ENCODE data around the gene SSC4D. TPM values are rescaled to one million over a fixed set of nuclear protein-coding genes. Genes with fewer than 3 reads are reported as not detected.

SSC4D gene
- total RNA-seq, 4 donors from 2014 or later: 0.39 to 0.66 (median 0.46) TPM; not detected in 1

Other genes with a start within 250 kb of the SSC4D start
- 1 to 10 TPM; 2.1 to 4.9 (median 2.7) TPM for gene SRRM3, start 207.8 kb downstream of the SSC4D start, total RNA-seq
- 1,000 to 10,000 TPM in 3 of 4 donors, 100 to 1,000 TPM in 1; 927 to 2,513 (median 1,694) TPM for gene HSPB1, start 107.0 kb downstream of the SSC4D start, total RNA-seq
- gene YWHAG, start 50.7 kb downstream of the SSC4D start, total RNA-seq: 10 to 100 TPM; 55.7 to 91.6 (median 73.7) TPM
- 1 to 10 TPM in 1 of 4 donors, under 1 TPM in 1, not detected in 2; 0.46 to 1.0 TPM for gene ZP3, start 15.3 kb upstream of the SSC4D start, total RNA-seq
- 10 to 100 TPM; 18.1 to 35.2 (median 25.3) TPM for gene DTX2, start 52.0 kb upstream of the SSC4D start, total RNA-seq
- under 1 TPM in 2 of 4 donors, not detected in 2; 0.75 to 0.84 TPM for gene UPK3B, start 100.9 kb upstream of the SSC4D start, total RNA-seq
- gene SPDYE16, start 133.6 kb upstream of the SSC4D start, total RNA-seq: under 1 TPM in 1 of 4 donors, not detected in 3; 0.19 TPM
- gene POMZP3, start 217.6 kb upstream of the SSC4D start, total RNA-seq: 10 to 100 TPM in 2 of 4 donors, 1 to 10 TPM in 2; 4.9 to 16.4 (median 9.3) TPM